H9 (cell line): Measurements from ENCODE around the gene NDUFB4. TPM values are rescaled to one million over a fixed set of nuclear protein-coding genes. Genes with fewer than 3 reads are reported as not detected.

Experiments used
- DNase-seq: peaks from one replicate; pipeline ENCODE4 v3.0.0-alpha.2; 2017
- H2AFZ ChIP-seq: one replicate; pipeline ENCODE4 v1.6.1; 2013; ENCODE audit warnings: mild to moderate bottlenecking, low read length, control low read depth, moderate library complexity
- H2AK5ac ChIP-seq: 2 replicates; pipeline ENCODE4 v1.6.1; 2013; ENCODE audit warnings: low read length, control low read depth, mixed read lengths; ENCODE audit not compliant: insufficient read length
- H2BK120ac ChIP-seq: one replicate; pipeline ENCODE4 v1.6.1; 2013; ENCODE audit warnings: low read depth, mild to moderate bottlenecking, low read length, control low read depth, inconsistent platforms; ENCODE audit not compliant: poor library complexity, severe bottlenecking
- H2BK12ac ChIP-seq: 2 replicates; pipeline ENCODE4 v1.6.1; 2013; ENCODE audit warnings: low read length, control low read depth, mixed read lengths, low read depth; ENCODE audit not compliant: insufficient read length
- H2BK15ac ChIP-seq: 2 replicates; pipeline ENCODE4 v1.6.1; 2013; ENCODE audit warnings: low read depth, low read length, control low read depth
- H2BK20ac ChIP-seq: one replicate; pipeline ENCODE4 v1.6.1; 2013; ENCODE audit warnings: low read depth, mild to moderate bottlenecking, low read length, control low read depth, inconsistent platforms; ENCODE audit not compliant: poor library complexity, severe bottlenecking
- H2BK5ac ChIP-seq: 2 replicates; pipeline ENCODE4 v1.6.1; 2013; ENCODE audit warnings: low read length, control low read depth, mixed read lengths; ENCODE audit not compliant: insufficient read length
- H3K14ac ChIP-seq: 2 replicates; pipeline ENCODE4 v1.6.1; 2013; ENCODE audit warnings: low read length, control low read depth; ENCODE audit not compliant: insufficient read depth
- H3K18ac ChIP-seq: 2 replicates; pipeline ENCODE4 v1.6.1; 2013; ENCODE audit warnings: low read depth, mild to moderate bottlenecking, mixed read lengths, low read length, control low read depth; ENCODE audit not compliant: insufficient read length
- H3K23ac ChIP-seq: 2 replicates; pipeline ENCODE4 v1.6.1; 2013; ENCODE audit warnings: low read length, control low read depth, mixed read lengths, low read depth; ENCODE audit not compliant: insufficient read length
- H3K23me2 ChIP-seq: 2 replicates; pipeline ENCODE4 v1.6.1; 2013; ENCODE audit warnings: low read depth, mild to moderate bottlenecking, mixed read lengths, low read length, control low read depth; ENCODE audit not compliant: insufficient read length, poor library complexity, severe bottlenecking
- H3K27ac ChIP-seq: 2 replicates; pipeline ENCODE4 v1.5.1; 2013; ENCODE audit warnings: low read length, control low read depth, mixed read lengths, low read depth; ENCODE audit not compliant: insufficient read length
- H3K27me3 ChIP-seq: 2 replicates; pipeline ENCODE4 v1.6.1; 2013; ENCODE audit warnings: low read length, control low read depth, inconsistent platforms; ENCODE audit not compliant: insufficient read depth
- H3K4ac ChIP-seq: 2 replicates; pipeline ENCODE4 v1.6.1; 2013; ENCODE audit warnings: low read depth, mild to moderate bottlenecking, control low read depth, inconsistent platforms, low read length, moderate library complexity
- H3K4me1 ChIP-seq: 2 replicates; pipeline ENCODE4 v1.6.1; 2013; ENCODE audit warnings: low read length, control low read depth, inconsistent platforms; ENCODE audit not compliant: insufficient read depth
- H3K4me2 ChIP-seq: 2 replicates; pipeline ENCODE4 v1.6.1; 2013; ENCODE audit warnings: low read length, control low read depth, mixed read lengths; ENCODE audit not compliant: insufficient read length, insufficient read depth
- H3K56ac ChIP-seq: 2 replicates; pipeline ENCODE4 v1.6.1; 2013; ENCODE audit warnings: low read depth, mild to moderate bottlenecking, mixed read lengths, low read length, control low read depth; ENCODE audit not compliant: insufficient read length
- H3K79me1 ChIP-seq: 2 replicates; pipeline ENCODE4 v1.6.1; 2013; ENCODE audit warnings: low read depth, mild to moderate bottlenecking, moderate library complexity, low read length, control low read depth, inconsistent platforms; ENCODE audit not compliant: insufficient read depth, poor library complexity, severe bottlenecking
- H3K79me2 ChIP-seq: 2 replicates; pipeline ENCODE4 v1.6.1; 2013; ENCODE audit warnings: low read length, control low read depth, inconsistent platforms; ENCODE audit not compliant: insufficient read depth
- H3K9ac ChIP-seq: 2 replicates; pipeline ENCODE4 v1.6.1; 2013; ENCODE audit warnings: low read length, control low read depth, mixed read lengths; ENCODE audit not compliant: insufficient read length; ENCODE audit errors: extremely low read depth
- H3K9me3 ChIP-seq: one replicate; pipeline ENCODE4 v1.6.1; 2013; ENCODE audit warnings: low read depth, low read length, inconsistent platforms; ENCODE audit not compliant: control insufficient read depth
- H3T11ph ChIP-seq: one replicate; pipeline ENCODE4 v1.6.1; 2013; ENCODE audit warnings: mild to moderate bottlenecking, low read length, control low read depth, inconsistent platforms
- H4K20me1 ChIP-seq: one replicate; pipeline ENCODE4 v1.6.1; 2013; ENCODE audit not compliant: control insufficient read depth, insufficient read length, insufficient read depth
- H4K5ac ChIP-seq: 2 replicates; pipeline ENCODE4 v1.6.1; 2013; ENCODE audit warnings: low read depth, mild to moderate bottlenecking, mixed read lengths, low read length, control low read depth; ENCODE audit not compliant: insufficient read length
- H4K8ac ChIP-seq: replicated peaks from 2 replicates; pipeline ENCODE4 v1.6.1; 2013; ENCODE audit warnings: low read length, control low read depth, mixed read lengths, low read depth; ENCODE audit not compliant: insufficient read length
- H4K91ac ChIP-seq: 2 replicates; pipeline ENCODE4 v1.6.1; 2013; ENCODE audit warnings: low read depth, mild to moderate bottlenecking, moderate library complexity, mixed read lengths, low read length, control low read depth; ENCODE audit not compliant: insufficient read length
- H3K27ac Mint-ChIP-seq, 3 experiments: 2 replicates in 2 of 3; 3 replicates in 1 of 3; pipeline ENCODE4 v1.8.0; 2020 to 2021; ENCODE audit warnings: mixed read lengths in 3 of 3, mild to moderate bottlenecking in 1 of 3, moderate library complexity in 1 of 3
- H3K27me3 Mint-ChIP-seq: 2 replicates; pipeline ENCODE4 v1.8.0; 2021; ENCODE audit warnings: low read depth, mild to moderate bottlenecking, moderate library complexity, mixed read lengths
- H3K36me3 Mint-ChIP-seq, 3 experiments: 2 replicates in 2 of 3; 3 replicates in 1 of 3; pipeline ENCODE4 v1.8.0; 2020 to 2021; ENCODE audit warnings: low read depth in 3 of 3, mixed read lengths in 3 of 3; ENCODE audit not compliant: insufficient read depth in 1 of 3
- H3K4me1 Mint-ChIP-seq, 2 experiments: 2 replicates each; pipeline ENCODE4 v1.8.0; 2020; ENCODE audit warnings: mixed read lengths in 2 of 2
- H3K4me3 Mint-ChIP-seq, 2 experiments: 2 replicates in 1 of 2; 3 replicates in 1 of 2; pipeline ENCODE4 v1.8.0; 2020 to 2021; ENCODE audit warnings: mild to moderate bottlenecking in 2 of 2, mixed read lengths in 2 of 2, moderate library complexity in 1 of 2
- H3K9me3 Mint-ChIP-seq, 2 experiments: 2 replicates in 1 of 2; 3 replicates in 1 of 2; pipeline ENCODE4 v1.8.0; 2020; ENCODE audit warnings: mild to moderate bottlenecking in 2 of 2, mixed read lengths in 2 of 2, moderate library complexity in 1 of 2
- WGBS: extraction: QIAGEN DNeasy Blood & Tissue Kit; methylation state at CpG from one replicate; pipeline ENCODE4 v1.1.7; 2013; ENCODE audit warnings: missing lambda C conversion rate, low lambda C conversion rate, mixed read lengths; ENCODE audit not compliant: insufficient read length; ENCODE audit errors: extremely low coverage; 5-methylcytosine and 5-hydroxymethylcytosine counted together
- total RNA-seq: library from RNA; stranded (reverse); gene quantifications from 2 replicates; pipeline ENCODE4 v1.2.1, GENCODE V29; 2021
- TF ChIP-seq, protein P1 (sequence below): fragments of 200-600 bp; sonication (generic); conservative IDR thresholded peaks from 3 replicates; pipeline ENCODE4 v1.8.0; 2021; ENCODE audit warnings: antibody characterized with exemption, mild to moderate bottlenecking

The NDUFB4 gene
- total RNA-seq, 1 experiment from 2014 or later, result 217 TPM

DNA sequence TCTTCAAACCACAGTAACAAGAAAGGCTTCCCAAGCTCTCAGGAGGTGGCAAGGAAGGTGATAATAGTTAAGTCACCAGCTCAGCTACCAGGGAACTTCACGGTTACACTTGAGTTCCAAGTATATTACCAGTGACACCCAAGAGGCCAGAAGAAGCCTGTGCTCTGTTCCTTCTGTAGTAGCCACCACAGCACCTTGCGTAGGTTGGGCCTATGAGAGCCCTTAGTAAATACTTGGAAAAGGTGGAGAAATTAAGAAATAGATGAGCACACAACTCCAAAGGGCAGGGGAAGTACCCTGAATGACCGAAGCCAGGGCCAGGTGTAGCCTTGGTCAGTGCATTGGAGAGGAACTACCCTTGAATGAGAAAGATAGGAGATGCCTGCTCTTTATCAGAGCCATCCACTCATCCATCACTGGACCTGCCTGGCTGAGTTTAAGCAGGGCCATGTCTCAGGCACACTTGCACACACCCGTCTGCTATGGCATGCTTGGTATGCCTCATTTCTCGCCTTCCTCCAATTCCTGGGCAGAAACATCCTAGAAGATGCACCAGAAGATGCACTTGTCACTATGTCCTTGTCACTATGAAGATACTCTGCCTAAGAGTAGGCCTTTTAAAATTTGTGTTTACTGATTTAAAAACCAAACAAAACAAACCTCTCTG is 32.6 kb upstream of the NDUFB4 start:
- H2BK120ac ChIP-seq, result no peak overlapping the region
- no peaks in the 10 kb centered on the region; the same call in none of the 2 replicates for H3K27me3 Mint-ChIP-seq

More for the DNA sequence above, 32.6 kb upstream of the NDUFB4 start:
- H3K23ac ChIP-seq, result no peak overlapping the region
- no peak overlapping the region for H2BK15ac ChIP-seq
- DNase-seq, result no peak
- peaks cover 8% of the 10 kb centered on the region for H3K23me2 ChIP-seq
- H2AK5ac ChIP-seq, result no peak overlapping the region
- H3K14ac ChIP-seq, result no peak overlapping the region
- H3K9me3 ChIP-seq, result no peaks in the 10 kb centered on the region
- H3K4me1 ChIP-seq, result 0 out of 2 replicates have a peak, but pooled peaks cover 5% of the 10 kb centered on the region
- no peak overlapping the region for H3K27ac Mint-ChIP-seq
- H3K36me3 Mint-ChIP-seq, result no peaks in the 10 kb centered on the region
- H3K27me3 ChIP-seq, result no peaks in the 10 kb centered on the region
- no peak overlapping the region for H2BK12ac ChIP-seq
- WGBS, result no CpG with 5 or more reads among the region's 5 CpGs
- H3K79me2 ChIP-seq, result no peaks in the 10 kb centered on the region
- no peak overlapping the region for H3K56ac ChIP-seq
- H2BK20ac ChIP-seq, result no peak overlapping the region
- no peak overlapping the region for H4K91ac ChIP-seq
- H3T11ph ChIP-seq, result no peak overlapping the region
- H3K27ac ChIP-seq, result no peak overlapping the region
- no peak overlapping the region for H3K4me3 Mint-ChIP-seq
- no peak overlapping the region for H3K4me2 ChIP-seq
- no peak overlapping the region for H4K8ac ChIP-seq
- H4K5ac ChIP-seq, result no peak overlapping the region
- no peaks in the 10 kb centered on the region for H4K20me1 ChIP-seq
- H3K4ac ChIP-seq, result no peak overlapping the region
- no peak overlapping the region for H2BK5ac ChIP-seq
- H3K4me1 Mint-ChIP-seq, result peaks cover 44 to 45% of the 10 kb centered on the region in 2 experiments
- H3K18ac ChIP-seq, result no peak overlapping the region
- H3K9ac ChIP-seq, result no peak overlapping the region
- H3K9me3 Mint-ChIP-seq, result no peaks in the 10 kb centered on the region
- TF ChIP-seq, protein P1, sequence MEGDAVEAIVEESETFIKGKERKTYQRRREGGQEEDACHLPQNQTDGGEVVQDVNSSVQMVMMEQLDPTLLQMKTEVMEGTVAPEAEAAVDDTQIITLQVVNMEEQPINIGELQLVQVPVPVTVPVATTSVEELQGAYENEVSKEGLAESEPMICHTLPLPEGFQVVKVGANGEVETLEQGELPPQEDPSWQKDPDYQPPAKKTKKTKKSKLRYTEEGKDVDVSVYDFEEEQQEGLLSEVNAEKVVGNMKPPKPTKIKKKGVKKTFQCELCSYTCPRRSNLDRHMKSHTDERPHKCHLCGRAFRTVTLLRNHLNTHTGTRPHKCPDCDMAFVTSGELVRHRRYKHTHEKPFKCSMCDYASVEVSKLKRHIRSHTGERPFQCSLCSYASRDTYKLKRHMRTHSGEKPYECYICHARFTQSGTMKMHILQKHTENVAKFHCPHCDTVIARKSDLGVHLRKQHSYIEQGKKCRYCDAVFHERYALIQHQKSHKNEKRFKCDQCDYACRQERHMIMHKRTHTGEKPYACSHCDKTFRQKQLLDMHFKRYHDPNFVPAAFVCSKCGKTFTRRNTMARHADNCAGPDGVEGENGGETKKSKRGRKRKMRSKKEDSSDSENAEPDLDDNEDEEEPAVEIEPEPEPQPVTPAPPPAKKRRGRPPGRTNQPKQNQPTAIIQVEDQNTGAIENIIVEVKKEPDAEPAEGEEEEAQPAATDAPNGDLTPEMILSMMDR, result no peak
- H3K79me1 ChIP-seq, result no peaks in the 10 kb centered on the region
- no peak overlapping the region for H2AFZ ChIP-seq
